Neural cell (in vitro differentiated cells): ENCODE data around the gene KCNMB4. TPM values are rescaled to one million over a fixed set of nuclear protein-coding genes. Genes with fewer than 3 reads are reported as not detected.

ENCODE experiments used
- H2AFZ ChIP-seq: fragments of 200-600, 300-800 bp; sonication (generic), shearing (Covaris generic); 2 replicates; pipeline ENCODE4 v1.6.0; 2014; ENCODE audit warnings: low read depth, mild to moderate bottlenecking, antibody characterized with exemption, low read length, moderate library complexity
- H3F3A ChIP-seq: fragments of 200-600 bp; shearing (Covaris generic); 2 replicates; pipeline ENCODE4 v1.6.1; 2016; ENCODE audit warnings: mild to moderate bottlenecking, moderate library complexity, mixed read lengths, antibody characterized with exemption, low read length; ENCODE audit not compliant: insufficient read depth, poor library complexity, severe bottlenecking
- H3K27ac ChIP-seq: fragments of 200-600, 300-800 bp; sonication (generic), shearing (Covaris generic); 2 replicates; pipeline ENCODE4 v1.5.1; 2014; ENCODE audit warnings: mild to moderate bottlenecking, low read length, moderate library complexity
- H3K27me3 ChIP-seq: fragments of 300-800, 200-600 bp; sonication (generic), shearing (Covaris generic); 2 replicates; pipeline ENCODE4 v1.6.0; 2014; ENCODE audit warnings: mild to moderate bottlenecking, low read depth, low read length, moderate library complexity; ENCODE audit not compliant: insufficient read depth
- H3K36me3 ChIP-seq: fragments of 300-800, 200-600 bp; sonication (generic), shearing (Covaris generic); 2 replicates; pipeline ENCODE4 v1.5.1; 2014; ENCODE audit warnings: mild to moderate bottlenecking, antibody characterized with exemption, low read length, moderate library complexity; ENCODE audit not compliant: insufficient read depth
- H3K4me2 ChIP-seq: fragments of 300-800, 200-600 bp; sonication (generic), shearing (Covaris generic); 2 replicates; pipeline ENCODE4 v1.6.0; 2014; ENCODE audit warnings: mild to moderate bottlenecking, low read length
- H3K4me3 ChIP-seq: fragments of 300-800, 200-600 bp; sonication (generic), shearing (Covaris generic); 2 replicates; pipeline ENCODE4 v1.5.1; 2014; ENCODE audit warnings: mild to moderate bottlenecking, low read length, moderate library complexity
- H3K79me2 ChIP-seq: fragments of 200-600 bp; shearing (Covaris generic); replicated peaks from 2 replicates; pipeline ENCODE4 v1.6.0; 2014; ENCODE audit warnings: mild to moderate bottlenecking, low read length, moderate library complexity; ENCODE audit not compliant: insufficient read depth
- H3K9ac ChIP-seq: fragments of 300-800, 200-600 bp; sonication (generic), shearing (Covaris generic); 2 replicates; pipeline ENCODE4 v1.6.1; 2016; ENCODE audit warnings: mild to moderate bottlenecking, low read length, mixed read lengths
- H3K9me2 ChIP-seq: fragments of 200-600 bp; shearing (Covaris generic); 2 replicates; pipeline ENCODE4 v1.6.1; 2016; ENCODE audit warnings: mild to moderate bottlenecking, low read length, mixed read lengths; ENCODE audit not compliant: insufficient read depth
- H3K9me3 ChIP-seq: fragments of 200-600, 300-800 bp; sonication (generic), shearing (Covaris generic); 2 replicates; pipeline ENCODE4 v1.6.1; 2016; ENCODE audit warnings: mild to moderate bottlenecking, mixed run types, low read length, moderate library complexity, mixed read lengths
- H4K20me1 ChIP-seq: fragments of 200-600 bp; shearing (Covaris generic); 2 replicates; pipeline ENCODE4 v1.6.1; 2016; ENCODE audit warnings: mild to moderate bottlenecking, mixed run types; ENCODE audit not compliant: insufficient read depth
- CTCF ChIP-seq: fragments of 450-650 bp; IDR thresholded peaks from 2 replicates; pipeline ENCODE4 v1.5.1; 2014; ENCODE audit warnings: antibody characterized with exemption, mild to moderate bottlenecking, moderate library complexity; ENCODE audit not compliant: poor library complexity, severe bottlenecking
- EP300 ChIP-seq: fragments of 450-650 bp; conservative IDR thresholded peaks from 2 replicates; pipeline ENCODE4 v1.6.1; 2014; ENCODE audit warnings: antibody characterized with exemption, mild to moderate bottlenecking, moderate library complexity; ENCODE audit not compliant: poor library complexity, severe bottlenecking
- POLR2AphosphoS5 ChIP-seq: IDR thresholded peaks from 2 replicates; pipeline ENCODE4 v1.6.1; 2012
- RAD21 ChIP-seq: fragments of 450-650 bp; conservative IDR thresholded peaks from 2 replicates; pipeline ENCODE4 v1.6.1; 2014; ENCODE audit warnings: antibody characterized with exemption, mild to moderate bottlenecking, moderate library complexity
- SMC3 ChIP-seq: fragments of 450-650 bp; conservative IDR thresholded peaks from 2 replicates; pipeline ENCODE4 v1.6.1; 2014; ENCODE audit warnings: antibody characterized with exemption, mild to moderate bottlenecking, moderate library complexity; ENCODE audit not compliant: poor library complexity
- polyA plus RNA-seq: library from polyadenylated mRNA; depleted of rRNA; stranded (reverse); fragments of >200 nt; gene quantifications from 2 replicates; pipeline ENCODE4 v1.2.3, GENCODE V29; 2014
- TF ChIP-seq, protein P1 (sequence below): IDR thresholded peaks from 2 replicates; pipeline ENCODE4 v1.6.1; 2012; ENCODE audit warnings: borderline replicate concordance

The KCNMB4 gene
- polyA plus RNA-seq, 1 donor from 2014 or later: 26.4 TPM

DNA sequence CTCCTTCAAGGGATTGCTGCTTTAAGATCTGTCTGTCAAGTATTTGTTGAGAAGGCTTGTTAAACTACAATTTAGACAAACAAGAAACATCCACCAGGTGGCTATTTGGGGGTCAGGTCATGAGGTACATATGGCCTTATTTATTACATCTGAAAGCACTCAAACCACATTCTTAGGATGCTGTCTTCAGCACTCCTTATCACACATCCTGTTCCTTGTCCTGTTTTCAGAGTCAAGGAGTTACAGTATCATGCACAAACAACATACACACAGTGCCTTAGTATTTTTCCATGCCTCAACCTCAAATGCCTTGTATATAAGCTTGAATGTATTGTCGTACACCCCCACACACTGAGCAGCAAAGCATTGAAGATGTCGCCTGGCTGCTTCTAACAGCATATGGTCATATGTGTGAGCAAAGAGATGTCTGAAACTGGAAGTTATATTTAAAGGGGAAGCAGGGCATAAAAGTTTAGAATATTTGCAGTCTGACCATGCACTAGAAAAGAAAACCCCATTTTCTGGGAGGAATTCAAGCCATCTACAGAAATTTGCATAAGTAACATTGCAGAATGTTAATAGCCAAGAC is 83.8 kb downstream of the KCNMB4 start:
- Histone ChIP-seq H3K9ac (no peak overlapping the region), H3K79me2 (no peaks in the 10 kb centered on the region), H3K27ac (no peak overlapping the region), H2AFZ (no peak overlapping the region), H3K9me2 (no peaks in the 10 kb centered on the region), H3K4me3 (no peak overlapping the region), H3K4me2 (no peak overlapping the region), H3F3A (no peaks in the 10 kb centered on the region), H3K27me3 (no peaks in the 10 kb centered on the region), H4K20me1 (no peaks in the 10 kb centered on the region), H3K9me3 (no peaks in the 10 kb centered on the region), H3K36me3 (no peaks in the 10 kb centered on the region)
- no peak for TF ChIP-seq CTCF
- TF ChIP-seq, protein P1, sequence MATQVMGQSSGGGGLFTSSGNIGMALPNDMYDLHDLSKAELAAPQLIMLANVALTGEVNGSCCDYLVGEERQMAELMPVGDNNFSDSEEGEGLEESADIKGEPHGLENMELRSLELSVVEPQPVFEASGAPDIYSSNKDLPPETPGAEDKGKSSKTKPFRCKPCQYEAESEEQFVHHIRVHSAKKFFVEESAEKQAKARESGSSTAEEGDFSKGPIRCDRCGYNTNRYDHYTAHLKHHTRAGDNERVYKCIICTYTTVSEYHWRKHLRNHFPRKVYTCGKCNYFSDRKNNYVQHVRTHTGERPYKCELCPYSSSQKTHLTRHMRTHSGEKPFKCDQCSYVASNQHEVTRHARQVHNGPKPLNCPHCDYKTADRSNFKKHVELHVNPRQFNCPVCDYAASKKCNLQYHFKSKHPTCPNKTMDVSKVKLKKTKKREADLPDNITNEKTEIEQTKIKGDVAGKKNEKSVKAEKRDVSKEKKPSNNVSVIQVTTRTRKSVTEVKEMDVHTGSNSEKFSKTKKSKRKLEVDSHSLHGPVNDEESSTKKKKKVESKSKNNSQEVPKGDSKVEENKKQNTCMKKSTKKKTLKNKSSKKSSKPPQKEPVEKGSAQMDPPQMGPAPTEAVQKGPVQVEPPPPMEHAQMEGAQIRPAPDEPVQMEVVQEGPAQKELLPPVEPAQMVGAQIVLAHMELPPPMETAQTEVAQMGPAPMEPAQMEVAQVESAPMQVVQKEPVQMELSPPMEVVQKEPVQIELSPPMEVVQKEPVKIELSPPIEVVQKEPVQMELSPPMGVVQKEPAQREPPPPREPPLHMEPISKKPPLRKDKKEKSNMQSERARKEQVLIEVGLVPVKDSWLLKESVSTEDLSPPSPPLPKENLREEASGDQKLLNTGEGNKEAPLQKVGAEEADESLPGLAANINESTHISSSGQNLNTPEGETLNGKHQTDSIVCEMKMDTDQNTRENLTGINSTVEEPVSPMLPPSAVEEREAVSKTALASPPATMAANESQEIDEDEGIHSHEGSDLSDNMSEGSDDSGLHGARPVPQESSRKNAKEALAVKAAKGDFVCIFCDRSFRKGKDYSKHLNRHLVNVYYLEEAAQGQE: no peak

DNA sequence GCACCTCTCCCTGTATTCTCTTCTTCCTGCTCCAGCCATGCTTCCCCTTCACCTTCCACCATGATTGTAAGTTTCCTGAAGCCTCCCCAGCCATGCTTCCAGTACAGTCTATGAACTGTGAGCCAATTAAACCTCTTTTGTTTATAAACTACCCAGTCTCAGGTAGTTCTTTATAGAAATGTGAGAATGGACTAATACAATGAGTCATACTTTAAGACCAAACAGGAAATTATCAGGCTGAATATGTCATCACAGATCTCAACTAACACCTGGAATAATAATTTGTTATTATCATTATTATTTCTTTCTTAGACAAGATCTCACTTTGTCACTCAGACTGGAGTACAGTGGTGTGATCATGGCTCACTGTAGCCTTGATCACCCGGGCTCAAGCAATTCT is 85.4 kb downstream of the KCNMB4 start:
- Histone ChIP-seq H3K4me3 (no peak overlapping the region), H3K9me2 (no peaks in the 10 kb centered on the region), H3K4me2 (no peak overlapping the region), H3K27me3 (no peaks in the 10 kb centered on the region), H3F3A (no peaks in the 10 kb centered on the region), H2AFZ (no peak overlapping the region), H3K36me3 (no peaks in the 10 kb centered on the region), H3K9ac (no peak overlapping the region), H3K9me3 (no peaks in the 10 kb centered on the region), H3K27ac (no peak overlapping the region), H4K20me1 (no peaks in the 10 kb centered on the region), H3K79me2 (no peaks in the 10 kb centered on the region)
- TF ChIP-seq CTCF (no peak), POLR2AphosphoS5 (no peak), SMC3 (no peak), RAD21 (no peak), EP300 (no peak)
